ENCODE measurements around the gene TMEM178B. TPM values are rescaled to one million over a fixed set of nuclear protein-coding genes. Genes with fewer than 3 reads are reported as not detected.

Gene TMEM178B
- total and polyA plus RNA-seq, 7 donors, result 0.16 to 4.7 (median 1.4) TPM; not detected in 2

- Histone ChIP-seq H3K4me1 (no peaks in the 10 kb centered on the region), H3K4me3 (no peak overlapping the region), H3K27ac (no peak overlapping the region), H3K36me3 (no peaks in the 10 kb centered on the region), H3K9me3 (no peaks in the 10 kb centered on the region), H3K27me3 (no peaks in the 10 kb centered on the region)
- no peak for DNase-seq
- WGBS, 2 donors, result 80 to 84% methylated on average over 4 of the region's 4 CpGs
- no peak for TF ChIP-seq CTCF (IDR thresholded peaks at IDR 0.05)
- no peak for TF ChIP-seq POLR2A (IDR thresholded peaks at IDR 0.05)
- TF ChIP-seq EP300 (IDR thresholded peaks at IDR 0.05), result no peak
- TF ChIP-seq POLR2AphosphoS5 (IDR thresholded peaks at IDR 0.05), result no peak
- intact Hi-C loops (cut with DNase I), result no loop called here
Observed at GRCh38 chr7:141276031-141276430, 202.2 kb downstream of the TMEM178B start.

GRCh38 chr7:141280100-141280499, 206.2 kb downstream of the TMEM178B start:
- Histone ChIP-seq H3K4me1 (no peaks in the 10 kb centered on the region), H3K4me3 (no peak overlapping the region), H3K9me3 (no peaks in the 10 kb centered on the region), H3K36me3 (no peaks in the 10 kb centered on the region), H3K27ac (no peak overlapping the region), H3K27me3 (no peaks in the 10 kb centered on the region)
- intact Hi-C loops (cut with DNase I), result no loop called here
- no peak for DNase-seq
- 70 to 74% methylated on average over 3 of the region's 3 CpGs for WGBS, 2 donors
- TF ChIP-seq EP300 (IDR thresholded peaks at IDR 0.05) (no peak), POLR2AphosphoS5 (IDR thresholded peaks at IDR 0.05) (no peak), CTCF (IDR thresholded peaks at IDR 0.05) (no peak), POLR2A (IDR thresholded peaks at IDR 0.05) (no peak)

- DNase-seq, result no peak
- H3K9me3 ChIP-seq, result no peaks in the 10 kb centered on the region
- no peak overlapping the region for H3K27ac ChIP-seq
- WGBS, 2 donors, result 91% methylated on average over 7 of the region's 7 CpGs
- H3K36me3 ChIP-seq, result no peaks in the 10 kb centered on the region
- no peaks in the 10 kb centered on the region for H3K4me1 ChIP-seq
- H3K27me3 ChIP-seq, result no peaks in the 10 kb centered on the region
- TF ChIP-seq POLR2A (IDR thresholded peaks at IDR 0.05), result no peak
- intact Hi-C loops (cut with DNase I), result no loop called here
- no peak overlapping the region for H3K4me3 ChIP-seq
Observed at GRCh38 chr7:141281311-141281710, 207.4 kb downstream of the TMEM178B start.

- DNase-seq, result no peak
- Histone ChIP-seq H3K27me3 (no peaks in the 10 kb centered on the region), H3K4me1 (no peaks in the 10 kb centered on the region), H3K36me3 (no peaks in the 10 kb centered on the region), H3K27ac (no peak overlapping the region), H3K4me3 (no peak overlapping the region), H3K9me3 (no peaks in the 10 kb centered on the region)
- intact Hi-C loops (cut with DNase I), result no loop called here
- TF ChIP-seq CTCF (IDR thresholded peaks at IDR 0.05) (no peak), POLR2AphosphoS5 (IDR thresholded peaks at IDR 0.05) (no peak), EP300 (IDR thresholded peaks at IDR 0.05) (no peak), POLR2A (IDR thresholded peaks at IDR 0.05) (no peak)
- WGBS, 2 donors, result 74% methylated on average over 3 of the region's 3 CpGs
Observed at GRCh38 chr7:141286522-141286921, 212.7 kb downstream of the TMEM178B start.

- 34 to 54% methylated on average over 5 of the region's 5 CpGs for WGBS, 2 donors
- TF ChIP-seq POLR2A (IDR thresholded peaks at IDR 0.05), result no peak
- no peak for TF ChIP-seq EP300 (IDR thresholded peaks at IDR 0.05)
- no peak for TF ChIP-seq CTCF (IDR thresholded peaks at IDR 0.05)
- Histone ChIP-seq H3K36me3 (no peaks in the 10 kb centered on the region), H3K27ac (no peak overlapping the region), H3K4me3 (no peak overlapping the region), H3K27me3 (no peaks in the 10 kb centered on the region), H3K9me3 (no peaks in the 10 kb centered on the region), H3K4me1 (no peaks in the 10 kb centered on the region)
- no peak for DNase-seq
- intact Hi-C loops (cut with DNase I), result no loop called here
Observed at GRCh38 chr7:141287936-141288335, 214.1 kb downstream of the TMEM178B start.

Measured in sigmoid colon (tissue), 7 donors.